Thoracic aorta (tissue), 2 donors: ENCODE data around the gene CCSAP. TPM values are rescaled to one million over a fixed set of nuclear protein-coding genes. Genes with fewer than 3 reads are reported as not detected.

Experiments used
- ATAC-seq: fragments of 150-250 bp; one replicate; pipeline ENCODE4 v1.8.0; 2017; ENCODE audit warnings: low read depth; ENCODE audit not compliant: insufficient number of reproducible peaks, low FRiP score
- DNase-seq: peaks from one replicate; pipeline ENCODE4 v3.0.0-alpha.2; 2020; ENCODE audit warnings: low spot score
- H3K27ac ChIP-seq, 2 donors: fragments of 200-600 bp; sonication (generic); 1 replicate in 1 of 2; 2 replicates in 1 of 2; pipeline ENCODE4 v1.5.1; 2016; ENCODE audit warnings: mild to moderate bottlenecking in 2 of 2, moderate library complexity in 2 of 2
- H3K27me3 ChIP-seq: fragments of 200-600 bp; sonication (generic); replicated peaks from 2 replicates; pipeline ENCODE4 v1.6.0; 2016; ENCODE audit warnings: mild to moderate bottlenecking; ENCODE audit not compliant: insufficient read depth
- H3K36me3 ChIP-seq: fragments of 200-600 bp; sonication (generic); one replicate; pipeline ENCODE4 v1.5.1; 2016
- H3K4me1 ChIP-seq, 2 donors: fragments of 200-600 bp; sonication (generic); 1 replicate in 1 of 2; 2 replicates in 1 of 2; pipeline versions ENCODE4 v1.5.1 to v1.6.0; 2016; ENCODE audit warnings: low read depth in 2 of 2, mild to moderate bottlenecking in 1 of 2; ENCODE audit not compliant: control insufficient read depth in 1 of 2
- H3K4me3 ChIP-seq: fragments of 200-600 bp; sonication (generic); 2 replicates; pipeline ENCODE4 v1.5.1; 2016; ENCODE audit warnings: mild to moderate bottlenecking
- H3K9me3 ChIP-seq: fragments of 200-600 bp; sonication (generic); 2 replicates; pipeline ENCODE4 v1.5.1; 2016
- CTCF ChIP-seq: fragments of 200-600 bp; sonication (generic); IDR thresholded peaks from one replicate; pipeline ENCODE4 v1.5.1; 2019; ENCODE audit warnings: antibody characterized with exemption
- total RNA-seq, 2 donors: library from RNA; depleted of rRNA; stranded (reverse); fragments of >200 nt; gene quantifications; one replicate each; pipeline versions ENCODE4 v1.1.0 to v1.2.3, GENCODE V29; 2016

The CCSAP gene
- total RNA-seq, 2 donors from 2014 or later = 3.8 to 5.6 TPM

GRCh38 chr1:229318056-229318455 lies 24.8 kb downstream of the CCSAP start:
- no peak overlapping the region for H3K4me3 ChIP-seq
- H3K9me3 ChIP-seq = no peaks in the 10 kb centered on the region
- H3K27ac ChIP-seq = no peak overlapping the region
- no peak for TF ChIP-seq CTCF
- no peaks in the 10 kb centered on the region for H3K27me3 ChIP-seq
- DNase-seq (no peak), ATAC-seq (no peak)
- peaks cover 13% of the 10 kb centered on the region for H3K36me3 ChIP-seq
- H3K4me1 ChIP-seq = no peaks in the 10 kb centered on the region

GRCh38 chr1:229316166-229316565 lies 26.7 kb downstream of the CCSAP start:
- Histone ChIP-seq H3K27me3 (no peaks in the 10 kb centered on the region), H3K9me3 (no peaks in the 10 kb centered on the region), H3K27ac (no peak overlapping the region), H3K4me1 (no peaks in the 10 kb centered on the region), H3K36me3 (peaks cover 13% of the 10 kb centered on the region), H3K4me3 (no peak overlapping the region)
- TF ChIP-seq CTCF = no peak
- no peak for ATAC-seq
- DNase-seq = no peak

- Histone ChIP-seq H3K4me1 (no peaks in the 10 kb centered on the region), H3K4me3 (no peak overlapping the region), H3K27me3 (no peaks in the 10 kb centered on the region), H3K9me3 (no peaks in the 10 kb centered on the region), H3K27ac (no peak overlapping the region), H3K36me3 (peaks cover 16% of the 10 kb centered on the region)
- no peak for DNase-seq
- no peak for ATAC-seq
- TF ChIP-seq CTCF = no peak
These were observed 32.0 kb downstream of the CCSAP start for GRCh38 chr1:229310833-229311232.

- no peak overlapping the region for H3K4me3 ChIP-seq
- DNase-seq = no peak
- no peak for ATAC-seq
- no peaks in the 10 kb centered on the region for H3K4me1 ChIP-seq
- no peak overlapping the region for H3K27ac ChIP-seq
- no peaks in the 10 kb centered on the region for H3K27me3 ChIP-seq
- TF ChIP-seq CTCF = no peak
- H3K9me3 ChIP-seq = no peaks in the 10 kb centered on the region
- H3K36me3 ChIP-seq = peaks cover 16% of the 10 kb centered on the region
These were observed 33.2 kb downstream of the CCSAP start for GRCh38 chr1:229309684-229310083.

GRCh38 chr1:229309074-229309473 lies 33.8 kb downstream of the CCSAP start:
- no peak for TF ChIP-seq CTCF
- H3K36me3 ChIP-seq = peaks cover 22% of the 10 kb centered on the region
- H3K4me3 ChIP-seq = no peak overlapping the region
- no peaks in the 10 kb centered on the region for H3K4me1 ChIP-seq
- no peaks in the 10 kb centered on the region for H3K9me3 ChIP-seq
- ATAC-seq (no peak), DNase-seq (no peak)
- H3K27ac ChIP-seq = no peak overlapping the region
- H3K27me3 ChIP-seq = no peaks in the 10 kb centered on the region
